GM20000 (cell line): ENCODE measurements around the gene KCNQ2.

Experiments
- DNase-seq: peaks from one replicate; pipeline ENCODE4 v3.0.0; 2012; ENCODE audit warnings: low spot score
- CTCF ChIP-seq: IDR thresholded peaks from 2 replicates; pipeline ENCODE4 v1.5.1; 2012; ENCODE audit warnings: mild to moderate bottlenecking, control low read depth; ENCODE audit errors: extremely low read depth, missing control alignments

KCNQ2 gene

GRCh38 chr20:63417097-63417737 lies 55.2 kb downstream of the KCNQ2 start:
- no peak for TF ChIP-seq CTCF
- no peak for DNase-seq

- TF ChIP-seq CTCF, result no peak
- DNase-seq, result no peak
Observed at GRCh38 chr20:63416631-63417030, 55.8 kb downstream of the KCNQ2 start.

- DNase-seq, result no peak
- no peak for TF ChIP-seq CTCF
Observed at GRCh38 chr20:63415647-63416391, 56.6 kb downstream of the KCNQ2 start.

GRCh38 chr20:63414720-63415430 lies 57.6 kb downstream of the KCNQ2 start:
- DNase-seq, result no peak
- no peak for TF ChIP-seq CTCF

GRCh38 chr20:63413963-63414684 lies 58.3 kb downstream of the KCNQ2 start:
- no peak for TF ChIP-seq CTCF

GRCh38 chr20:63413323-63413722 lies 59.1 kb downstream of the KCNQ2 start:
- no peak for TF ChIP-seq CTCF
- no peak for DNase-seq

More at GRCh38 chr20:63413963-63414684, 58.3 kb downstream of the KCNQ2 start:
- no peak for DNase-seq
